C4-2B (cell line): Measurements from ENCODE around the gene NPHP4.

ENCODE experiments used
- CTCF ChIP-seq: fragments of 450-650 bp; conservative IDR thresholded peaks from 2 replicates; pipeline ENCODE4 v1.5.1; 2017; ENCODE audit warnings: mild to moderate bottlenecking
- ZFX ChIP-seq: fragments of 450-650 bp; IDR thresholded peaks from 2 replicates; pipeline ENCODE4 v1.6.1; 2017

GRCh38 chr1:5903680-5904079, 88.5 kb downstream of the NPHP4 start:
- no peak for TF ChIP-seq ZFX
- TF ChIP-seq CTCF = no peak
